HEK293 (cell line): ENCODE results near the gene RRP15.

Experiments used
- CTCF ChIA-PET: fragments of 350-600 bp; formaldehyde crosslinking; extraction: SDS; loops from one replicate; lab custom pipeline; 2021; ENCODE audit warnings: antibody characterized with exemption; lab: Yijun Ruan, JAX
- POLR2A ChIA-PET: fragments of 300-600 bp; formaldehyde crosslinking; extraction: SDS; loops from one replicate; lab custom pipeline; 2020; ENCODE audit warnings: antibody characterized with exemption, inconsistent platforms; lab: Yijun Ruan, JAX
- H3K27ac ChIP-seq: fragments of 200-500 bp; sonication (Bioruptor generic); 2 replicates; pipeline ENCODE4 v1.5.1; 2014; ENCODE audit warnings: low read depth, low read length, control low read depth, inconsistent platforms; ENCODE audit errors: extremely low read depth
- H3K36me3 ChIP-seq, 2 experiments: fragments of 200-500 bp in 1 of 2; sonication (Bioruptor generic) in 1 of 2; 1 replicate in 1 of 2; 2 replicates in 1 of 2; pipeline ENCODE4 v1.5.1; 2014 to 2017; ENCODE audit warnings: inconsistent platforms in 2 of 2, low read length in 2 of 2; ENCODE audit not compliant: control insufficient read depth in 2 of 2, insufficient read depth in 1 of 2
- H3K4me1 ChIP-seq: fragments of 200-500 bp; sonication (Bioruptor generic); 2 replicates; pipeline ENCODE4 v1.5.1; 2014; ENCODE audit warnings: mild to moderate bottlenecking, low read length, inconsistent platforms; ENCODE audit not compliant: control insufficient read depth, insufficient read depth
- H3K4me3 ChIP-seq: 2 replicates; pipeline ENCODE4 v1.5.1; 2011; ENCODE audit warnings: low read depth, mild to moderate bottlenecking, control low read depth, low read length, moderate library complexity
- H3K9me3 ChIP-seq: fragments of 200-500 bp; sonication (Bioruptor generic); 2 replicates; pipeline ENCODE4 v1.5.1; 2014; ENCODE audit warnings: low read depth, low read length, inconsistent platforms; ENCODE audit not compliant: control insufficient read depth, insufficient read depth
- IKZF3 ChIP-seq: fragments of 450-650 bp; IDR thresholded peaks from 2 replicates; pipeline ENCODE4 v1.5.0; 2018; ENCODE audit warnings: missing biosample characterization, mild to moderate bottlenecking, missing genetic modification characterization, moderate library complexity
- KLF8 ChIP-seq: fragments of 450-650 bp; formaldehyde crosslinking; IDR thresholded peaks from 2 replicates; pipeline ENCODE4 v1.5.1; 2016; ENCODE audit warnings: missing biosample characterization, missing genetic modification characterization
- SP3 ChIP-seq: fragments of 450-650 bp; formaldehyde crosslinking; IDR thresholded peaks from 2 replicates; pipeline ENCODE4 v1.5.1; 2016; ENCODE audit warnings: missing biosample characterization, missing genetic modification characterization
- ZBTB48 ChIP-seq: fragments of 450-650 bp; formaldehyde crosslinking; IDR thresholded peaks from 2 replicates; pipeline ENCODE4 v1.5.1; 2016; ENCODE audit warnings: missing biosample characterization, missing genetic modification characterization
- ZFHX2 ChIP-seq: fragments of 450-650 bp; formaldehyde crosslinking; conservative IDR thresholded peaks from 2 replicates; pipeline ENCODE4 v1.5.1; 2016; ENCODE audit warnings: missing biosample characterization, missing genetic modification characterization
- ZNF121 ChIP-seq: fragments of 450-650 bp; formaldehyde crosslinking; IDR thresholded peaks from 2 replicates; pipeline ENCODE4 v1.5.1; 2016; ENCODE audit warnings: missing biosample characterization, missing genetic modification characterization
- ZNF148 ChIP-seq: fragments of 450-650 bp; formaldehyde crosslinking; IDR thresholded peaks from 2 replicates; pipeline ENCODE4 v1.5.0; 2017; ENCODE audit warnings: missing biosample characterization, missing genetic modification characterization, borderline replicate concordance
- ZNF169 ChIP-seq: fragments of 450-650 bp; formaldehyde crosslinking; IDR thresholded peaks from 2 replicates; pipeline ENCODE4 v1.5.1; 2016; ENCODE audit warnings: missing biosample characterization, missing genetic modification characterization
- ZNF202 ChIP-seq: fragments of 450-650 bp; formaldehyde crosslinking; IDR thresholded peaks from 2 replicates; pipeline ENCODE4 v1.5.1; 2016; ENCODE audit warnings: missing biosample characterization, missing genetic modification characterization, borderline replicate concordance
- ZNF280C ChIP-seq: fragments of 450-650 bp; formaldehyde crosslinking; IDR thresholded peaks from 2 replicates; pipeline ENCODE4 v1.5.1; 2016; ENCODE audit warnings: missing biosample characterization, missing genetic modification characterization
- ZNF350 ChIP-seq: fragments of 450-650 bp; formaldehyde crosslinking; IDR thresholded peaks from 2 replicates; pipeline ENCODE4 v1.5.0; 2017; ENCODE audit warnings: missing biosample characterization, mild to moderate bottlenecking, missing genetic modification characterization
- ZNF416 ChIP-seq: fragments of 450-650 bp; formaldehyde crosslinking; IDR thresholded peaks from 2 replicates; pipeline ENCODE4 v1.5.1; 2016; ENCODE audit warnings: missing biosample characterization, missing genetic modification characterization
- ZNF704 ChIP-seq: fragments of 450-650 bp; formaldehyde crosslinking; IDR thresholded peaks from 2 replicates; pipeline ENCODE4 v1.5.1; 2016; ENCODE audit warnings: missing biosample characterization, missing genetic modification characterization
- ZNF76 ChIP-seq: fragments of 450-650 bp; formaldehyde crosslinking; IDR thresholded peaks from 2 replicates; pipeline ENCODE4; 2016; ENCODE audit warnings: low read depth, missing biosample characterization, missing genetic modification characterization, borderline replicate concordance
- ZNF768 ChIP-seq: fragments of 450-650 bp; formaldehyde crosslinking; IDR thresholded peaks from 2 replicates; pipeline ENCODE4 v1.5.1; 2018; ENCODE audit warnings: missing biosample characterization, mild to moderate bottlenecking, missing genetic modification characterization
- ZNF777 ChIP-seq: fragments of 450-650 bp; formaldehyde crosslinking; IDR thresholded peaks from 2 replicates; pipeline ENCODE4 v1.5.1; 2017; ENCODE audit warnings: missing biosample characterization, missing genetic modification characterization, borderline replicate concordance
- ZNF791 ChIP-seq: fragments of 450-650 bp; formaldehyde crosslinking; IDR thresholded peaks from 2 replicates; pipeline ENCODE4 v1.5.1; 2016; ENCODE audit warnings: missing biosample characterization, missing genetic modification characterization
- ZNF830 ChIP-seq: fragments of 450-650 bp; IDR thresholded peaks from 2 replicates; pipeline ENCODE4 v1.5.0; 2018; ENCODE audit warnings: missing biosample characterization, missing genetic modification characterization, low read depth, mild to moderate bottlenecking, moderate library complexity

The RRP15 gene

GRCh38 chr1:218273762-218274479 is 11.2 kb upstream of the RRP15 start:
- ChIA-PET POLR2A (no interaction called here), CTCF (interaction anchor here (0.6 kb wide), 1 partner anchor 32 kb away, joined by 5 read pairs; no protein-coding TSS in a partner anchor)
- H3K9me3 ChIP-seq = no peaks in the 10 kb centered on the region
- H3K27ac ChIP-seq = no peak overlapping the region
- H3K4me1 ChIP-seq = no peaks in the 10 kb centered on the region
- H3K4me3 ChIP-seq = no peak overlapping the region
- no peaks in the 10 kb centered on the region for H3K36me3 ChIP-seq
- no peak for TF ChIP-seq ZFHX2 (tag by site-specific recombination)
- no peak for TF ChIP-seq ZNF704 (tag by site-specific recombination)
- no peak for TF ChIP-seq ZNF416
- TF ChIP-seq ZNF791 (tag by site-specific recombination) = no peak
- TF ChIP-seq ZNF148 (tag by site-specific recombination) = no peak
- no peak for TF ChIP-seq ZNF76
- TF ChIP-seq IKZF3 = no peak
- no peak for TF ChIP-seq ZNF350
- no peak for TF ChIP-seq ZNF768 (tag by site-specific recombination)
- TF ChIP-seq ZNF121 = no peak
- TF ChIP-seq SP3 (tag by site-specific recombination) = no peak
- TF ChIP-seq ZNF169 (tag by site-specific recombination) = no peak
- no peak for TF ChIP-seq ZNF202 (tag by site-specific recombination)
- TF ChIP-seq ZNF830 (tag by site-specific recombination) = no peak
- no peak for TF ChIP-seq ZNF777
- TF ChIP-seq, all 188 proteins: peak for 0

- ChIA-PET CTCF (interaction anchor here (0.6 to 0.8 kb wide), 2 partner anchors 14 to 31 kb away, joined by 3 to 5 read pairs; no protein-coding TSS in a partner anchor), POLR2A (no interaction called here)
- H3K27ac ChIP-seq = no peak overlapping the region
- no peak overlapping the region for H3K4me3 ChIP-seq
- TF ChIP-seq ZNF777 (no peak), ZBTB48 (tag by site-specific recombination) (no peak), KLF8 (tag by site-specific recombination) (no peak), ZNF280C (tag by site-specific recombination) (no peak)
- H3K4me1 ChIP-seq = no peaks in the 10 kb centered on the region
- H3K36me3 ChIP-seq = no peaks in the 10 kb centered on the region
- no peaks in the 10 kb centered on the region for H3K9me3 ChIP-seq
These were observed 10.6 kb upstream of the RRP15 start for GRCh38 chr1:218274511-218274910.
